Lower leg skin (tissue), 3 donors: ENCODE results near the gene RAD21L1.

Experiments
- CTCF ChIP-seq, 3 donors: fragments of 450-650 bp; IDR thresholded peaks; one replicate each; pipeline ENCODE4 v1.5.1; 2016; ENCODE audit warnings: antibody characterized with exemption in 3 of 3, mild to moderate bottlenecking in 3 of 3, moderate library complexity in 2 of 3
- POLR2A ChIP-seq, 2 donors: fragments of 450-650 bp; IDR thresholded peaks; one replicate each; pipeline ENCODE4 v1.6.1; 2016 to 2017; ENCODE audit warnings: antibody characterized with exemption in 2 of 2, mild to moderate bottlenecking in 1 of 2, moderate library complexity in 1 of 2

DNA sequence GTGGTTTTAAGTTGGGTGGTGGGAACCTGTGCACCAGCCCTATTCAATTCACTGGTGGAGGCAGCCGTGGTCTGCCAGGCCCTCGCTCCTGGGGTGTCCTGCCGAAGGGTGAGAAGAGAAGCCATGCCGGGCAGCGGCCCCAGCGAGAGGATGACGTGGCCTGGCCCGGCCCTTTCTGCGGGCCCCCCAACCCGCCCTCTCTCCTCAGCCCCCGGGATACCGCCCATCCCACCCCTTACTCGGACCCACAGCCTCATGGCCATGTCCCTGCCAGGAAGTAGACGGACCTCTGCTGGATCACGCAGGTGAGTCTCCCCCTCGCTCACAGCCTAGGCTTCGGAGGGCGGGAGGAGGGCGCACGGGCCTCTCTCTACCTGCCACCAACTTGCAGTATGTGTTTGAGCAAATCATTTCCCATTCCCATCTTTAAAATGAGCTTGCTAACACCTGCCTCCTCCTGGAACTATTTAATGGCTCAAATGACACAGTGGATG is 70.3 kb downstream of the RAD21L1 start:
- TF ChIP-seq CTCF (IDR thresholded peaks at IDR 0.05) (no peak), POLR2A (IDR thresholded peaks at IDR 0.05) (no peak)
